Chondrocyte (in vitro differentiated cells): Measurements from ENCODE around the gene TTC28. TPM values are rescaled to one million over a fixed set of nuclear protein-coding genes. Genes with fewer than 3 reads are reported as not detected.
A peak's percentile ranks its signal among the peaks of the same experiment; 100 is the strongest.
"Not testable (repeated sequence)": the region's sequence is repeated elsewhere in the genome, so short reads cannot be mapped to it uniquely, and the experiment has no call there.

Experiments used
- DNase-seq: peaks from one replicate; pipeline ENCODE4 v3.0.0; 2021; ENCODE audit warnings: mixed read lengths, low spot score
- H3K27ac Mint-ChIP-seq: one replicate; pipeline ENCODE4 v1.8.0; 2021; ENCODE audit warnings: mild to moderate bottlenecking, moderate library complexity, mixed read lengths; ENCODE audit not compliant: unreplicated experiment
- H3K27me3 Mint-ChIP-seq: 2 replicates; pipeline ENCODE4 v1.8.0; 2021; ENCODE audit warnings: low read depth, mixed read lengths
- H3K36me3 Mint-ChIP-seq: 2 replicates; pipeline ENCODE4 v1.8.0; 2021; ENCODE audit warnings: low read depth, mixed read lengths
- H3K4me1 Mint-ChIP-seq: 2 replicates; pipeline ENCODE4 v1.8.0; 2021; ENCODE audit warnings: low read depth, mild to moderate bottlenecking, mixed read lengths
- H3K4me3 Mint-ChIP-seq: one replicate; pipeline ENCODE4 v1.8.0; 2021; ENCODE audit warnings: mild to moderate bottlenecking, moderate library complexity, mixed read lengths; ENCODE audit not compliant: unreplicated experiment
- H3K9me3 Mint-ChIP-seq: 2 replicates; pipeline ENCODE4 v1.8.0; 2021; ENCODE audit warnings: low read depth, mixed read lengths
- total RNA-seq: library from RNA; stranded (reverse); gene quantifications from 3 replicates; pipeline ENCODE4 v1.2.1, GENCODE V29; 2021
- TF ChIP-seq, protein P1 (sequence below): fragments of 200-600 bp; sonication (generic); IDR thresholded peaks from 2 replicates; pipeline ENCODE4 v1.5.0; 2021; ENCODE audit warnings: antibody characterized with exemption, mild to moderate bottlenecking, moderate library complexity

TTC28 gene
- total RNA-seq, 1 donor from 2014 or later: 38.3 TPM

DNA sequence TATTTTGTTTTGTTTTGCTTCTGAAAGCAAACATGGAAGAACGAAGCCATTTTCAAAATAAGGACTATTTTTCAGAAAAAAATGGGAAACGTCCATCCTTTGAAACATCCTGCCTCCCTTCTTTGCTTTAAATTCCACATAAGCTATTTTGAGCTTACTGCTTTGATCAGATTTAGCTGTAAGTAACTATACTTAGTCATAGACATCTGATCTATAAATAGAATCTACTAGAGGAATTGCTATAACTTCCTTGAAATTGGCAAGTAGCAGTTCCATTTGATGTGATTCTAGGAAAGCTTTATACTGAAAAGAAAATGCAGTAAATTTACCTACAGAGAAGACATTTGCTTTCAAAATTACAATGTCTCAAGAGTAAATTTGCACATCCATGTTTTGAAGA lies 305.8 kb downstream of the TTC28 start:
- TF ChIP-seq, protein P1, sequence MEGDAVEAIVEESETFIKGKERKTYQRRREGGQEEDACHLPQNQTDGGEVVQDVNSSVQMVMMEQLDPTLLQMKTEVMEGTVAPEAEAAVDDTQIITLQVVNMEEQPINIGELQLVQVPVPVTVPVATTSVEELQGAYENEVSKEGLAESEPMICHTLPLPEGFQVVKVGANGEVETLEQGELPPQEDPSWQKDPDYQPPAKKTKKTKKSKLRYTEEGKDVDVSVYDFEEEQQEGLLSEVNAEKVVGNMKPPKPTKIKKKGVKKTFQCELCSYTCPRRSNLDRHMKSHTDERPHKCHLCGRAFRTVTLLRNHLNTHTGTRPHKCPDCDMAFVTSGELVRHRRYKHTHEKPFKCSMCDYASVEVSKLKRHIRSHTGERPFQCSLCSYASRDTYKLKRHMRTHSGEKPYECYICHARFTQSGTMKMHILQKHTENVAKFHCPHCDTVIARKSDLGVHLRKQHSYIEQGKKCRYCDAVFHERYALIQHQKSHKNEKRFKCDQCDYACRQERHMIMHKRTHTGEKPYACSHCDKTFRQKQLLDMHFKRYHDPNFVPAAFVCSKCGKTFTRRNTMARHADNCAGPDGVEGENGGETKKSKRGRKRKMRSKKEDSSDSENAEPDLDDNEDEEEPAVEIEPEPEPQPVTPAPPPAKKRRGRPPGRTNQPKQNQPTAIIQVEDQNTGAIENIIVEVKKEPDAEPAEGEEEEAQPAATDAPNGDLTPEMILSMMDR: no peak
- no peak for DNase-seq
- Mint-ChIP-seq H3K4me3 (no peak overlapping the region), H3K27me3 (no peaks in the 10 kb centered on the region), H3K9me3 (peaks cover 11% of the 10 kb centered on the region), H3K27ac (peak overlapping the region; percentile 27), H3K4me1 (peaks cover 27% of the 10 kb centered on the region), H3K36me3 (peaks cover 4% of the 10 kb centered on the region)

DNA sequence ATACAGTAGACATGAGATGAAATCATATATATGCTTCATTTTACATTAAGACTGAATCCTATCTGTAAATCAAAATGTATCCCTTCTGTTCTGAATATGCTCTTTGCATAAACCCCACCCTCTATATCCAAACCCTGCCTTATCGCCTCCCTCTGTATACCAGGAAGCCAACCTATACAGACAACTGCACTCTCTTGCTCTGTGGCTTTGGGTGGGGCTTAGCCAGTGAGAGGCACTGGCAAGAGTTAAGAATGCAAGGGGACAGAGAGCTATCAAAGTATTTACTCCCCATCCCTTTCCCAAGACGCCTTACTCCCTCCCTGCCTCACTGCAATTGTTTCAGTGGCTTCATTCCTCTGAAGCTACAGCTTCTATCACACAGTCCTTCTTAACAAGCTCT lies 309.8 kb downstream of the TTC28 start:
- TF ChIP-seq, protein P1: no peak
- peaks cover 18% of the 10 kb centered on the region for H3K9me3 Mint-ChIP-seq
- H3K36me3 Mint-ChIP-seq: peaks cover 4% of the 10 kb centered on the region
- DNase-seq: no peak
- H3K27ac Mint-ChIP-seq: no peak overlapping the region
- no peaks in the 10 kb centered on the region for H3K27me3 Mint-ChIP-seq
- peaks cover 22% of the 10 kb centered on the region for H3K4me1 Mint-ChIP-seq
- no peak overlapping the region for H3K4me3 Mint-ChIP-seq

DNA sequence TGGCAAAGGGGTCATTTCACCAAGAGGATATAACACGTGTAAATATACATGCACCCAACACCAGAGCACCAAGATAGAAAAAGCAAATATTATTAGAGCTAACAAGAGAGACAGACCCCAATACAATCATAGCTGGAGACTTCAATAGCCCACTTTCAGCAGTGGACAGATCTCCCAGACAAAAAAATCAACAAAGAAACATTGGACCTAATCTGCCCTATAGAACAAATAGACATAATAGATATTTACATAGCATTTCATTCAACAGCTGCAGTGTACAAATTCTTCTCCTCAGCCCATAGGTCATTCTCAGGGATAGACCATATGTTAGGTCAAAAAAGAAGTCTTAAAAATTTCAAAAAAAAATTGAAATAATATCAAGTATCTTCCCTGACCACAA lies 312.8 kb downstream of the TTC28 start:
- Mint-ChIP-seq H3K4me3 (no peak overlapping the region), H3K36me3 (peaks cover 15% of the 10 kb centered on the region), H3K27ac (no peak overlapping the region), H3K27me3 (no peaks in the 10 kb centered on the region), H3K4me1 (peaks cover 6% of the 10 kb centered on the region), H3K9me3 (peaks cover 33% of the 10 kb centered on the region)
- no peak for DNase-seq
- TF ChIP-seq, protein P1: no peak

DNA sequence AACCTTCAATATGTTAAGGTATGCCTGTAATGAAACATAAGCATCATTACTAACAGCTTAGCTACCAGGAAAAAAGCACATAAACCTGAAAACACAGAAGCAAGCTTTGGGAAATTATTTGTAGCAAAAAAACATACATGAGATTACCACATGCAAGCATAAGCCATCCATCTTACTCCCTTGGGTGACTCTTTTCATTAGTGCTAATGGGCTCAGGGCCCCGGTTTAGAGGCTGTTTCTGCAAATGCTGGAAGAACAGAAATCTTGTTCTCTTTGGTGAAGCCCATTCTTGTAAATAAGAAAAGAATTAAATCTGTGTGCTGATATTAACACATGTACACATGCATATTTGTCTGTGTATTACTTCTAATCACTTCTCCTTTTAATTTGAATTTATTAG lies 314.3 kb downstream of the TTC28 start:
- Mint-ChIP-seq H3K9me3 (peaks cover 33% of the 10 kb centered on the region), H3K27ac (no peak overlapping the region), H3K27me3 (no peaks in the 10 kb centered on the region), H3K36me3 (peaks cover 13% of the 10 kb centered on the region), H3K4me3 (no peak overlapping the region), H3K4me1 (peaks cover 6% of the 10 kb centered on the region)
- TF ChIP-seq, protein P1: no peak
- DNase-seq: no peak

DNA sequence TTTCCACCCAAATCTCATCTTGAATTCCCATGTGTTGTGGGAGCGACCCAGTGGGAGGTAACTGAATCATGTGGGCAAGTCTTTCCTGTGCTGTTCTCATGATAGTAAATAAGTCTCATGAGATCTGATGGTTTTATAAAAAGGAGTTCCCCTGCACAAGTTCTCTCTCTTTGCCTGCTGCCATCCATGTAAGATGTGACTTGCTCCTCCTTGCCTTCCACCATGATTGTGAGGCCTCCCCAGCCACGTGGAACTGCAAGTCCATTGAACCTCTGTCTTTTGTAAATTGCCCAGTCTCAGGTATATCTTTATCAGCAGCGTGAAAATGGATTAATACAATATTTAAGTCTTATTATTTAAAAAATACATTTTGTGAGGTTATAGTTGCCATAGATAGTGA lies 315.5 kb downstream of the TTC28 start:
- H3K9me3 Mint-ChIP-seq: peaks cover 25% of the 10 kb centered on the region
- not testable (repeated sequence) for H3K4me3 Mint-ChIP-seq, H3K27me3 Mint-ChIP-seq, H3K4me1 Mint-ChIP-seq, DNase-seq, H3K27ac Mint-ChIP-seq
- peaks cover 13% of the 10 kb centered on the region for H3K36me3 Mint-ChIP-seq

DNA sequence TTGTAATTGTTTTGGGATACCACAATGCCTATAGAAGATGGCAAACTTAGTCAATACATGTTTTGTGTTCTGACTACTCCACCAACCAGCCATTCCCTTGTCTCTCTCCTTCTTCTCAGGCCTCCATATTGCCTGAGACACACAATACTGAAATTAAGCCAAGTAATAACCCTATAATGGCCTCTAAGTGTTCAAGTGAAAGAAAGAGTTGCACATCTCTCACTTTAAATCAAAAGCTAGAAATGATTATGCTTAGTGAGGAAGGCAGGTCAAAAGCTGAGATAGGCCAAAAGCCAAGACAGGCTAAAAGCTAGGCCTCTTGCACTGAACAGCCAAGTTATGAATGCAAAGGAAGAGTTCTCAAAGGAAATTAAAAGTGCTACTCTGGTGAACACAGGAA lies 318.7 kb downstream of the TTC28 start:
- Mint-ChIP-seq H3K4me3 (no peak overlapping the region), H3K27me3 (no peaks in the 10 kb centered on the region), H3K9me3 (peaks cover 15% of the 10 kb centered on the region), H3K4me1 (no peaks in the 10 kb centered on the region), H3K36me3 (peaks cover 11% of the 10 kb centered on the region), H3K27ac (no peak overlapping the region)
- DNase-seq: no peak
- TF ChIP-seq, protein P1: no peak
